ENCODE measurements around the gene FARSA. TPM values are rescaled to one million over a fixed set of nuclear protein-coding genes. Genes with fewer than 3 reads are reported as not detected.
"Not testable (repeated sequence)": the region's sequence is repeated elsewhere in the genome, so short reads cannot be mapped to it uniquely, and the experiment has no call there.

The FARSA gene
- total RNA-seq, 1 experiment from 2014 or later, result 194 TPM

DNA sequence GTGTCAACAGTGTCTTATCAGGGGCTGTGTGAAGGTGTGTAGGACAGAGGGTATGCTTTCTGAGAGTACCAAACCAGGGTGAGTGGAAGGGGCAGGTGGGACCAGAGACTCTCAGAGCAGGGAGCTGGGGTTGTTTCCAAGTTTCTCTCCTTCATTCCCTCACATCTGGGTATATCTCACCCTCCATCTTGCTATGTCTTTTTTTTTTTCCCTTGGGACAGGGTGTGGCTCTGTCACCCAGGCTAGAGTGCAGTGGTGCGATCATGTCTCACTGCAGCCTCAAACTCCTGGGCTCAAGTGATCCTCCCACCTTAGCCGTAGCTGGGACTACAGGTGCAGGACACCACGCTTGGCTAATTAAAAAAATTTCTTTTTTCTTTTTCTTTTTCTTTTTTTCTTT is 46.5 kb upstream of the FARSA start:
- no peaks in the 10 kb centered on the region for H3K4me1 ChIP-seq (ENCODE audit: insufficient read depth, low read length)
- H4K20me1 ChIP-seq (ENCODE audit: low read length), result no peaks in the 10 kb centered on the region
- ChIA-PET CTCF (no interaction called here), POLR2A (ENCODE audit: unreplicated experiment) (no interaction called here)
- no peaks in the 10 kb centered on the region for H3K79me2 ChIP-seq (ENCODE audit: low read length)
- intact Hi-C loops (cut with micrococcal nuclease), result loop anchor here (5.0 kb wide), 1 partner anchor 37 kb away; no protein-coding TSS in a partner anchor
- H3K9ac ChIP-seq (ENCODE audit: low read length), result no peak overlapping the region
- no peak overlapping the region for H3K4me3 ChIP-seq (ENCODE audit: low read length)
- H3F3A ChIP-seq (ENCODE audit: low read length, unreplicated experiment), result no peaks in the 10 kb centered on the region
- no peak overlapping the region for H2AFZ ChIP-seq (ENCODE audit: low read length)
- DNase-seq (no peak), ATAC-seq (no peak)
- no peaks in the 10 kb centered on the region for H3K36me3 ChIP-seq (ENCODE audit: low read depth, low read length)
- no peaks in the 10 kb centered on the region for H3K27me3 ChIP-seq (ENCODE audit: low read length)
- BruUV-seq (replicated peaks), result no TSS peak
- TF ChIP-seq, protein P1, sequence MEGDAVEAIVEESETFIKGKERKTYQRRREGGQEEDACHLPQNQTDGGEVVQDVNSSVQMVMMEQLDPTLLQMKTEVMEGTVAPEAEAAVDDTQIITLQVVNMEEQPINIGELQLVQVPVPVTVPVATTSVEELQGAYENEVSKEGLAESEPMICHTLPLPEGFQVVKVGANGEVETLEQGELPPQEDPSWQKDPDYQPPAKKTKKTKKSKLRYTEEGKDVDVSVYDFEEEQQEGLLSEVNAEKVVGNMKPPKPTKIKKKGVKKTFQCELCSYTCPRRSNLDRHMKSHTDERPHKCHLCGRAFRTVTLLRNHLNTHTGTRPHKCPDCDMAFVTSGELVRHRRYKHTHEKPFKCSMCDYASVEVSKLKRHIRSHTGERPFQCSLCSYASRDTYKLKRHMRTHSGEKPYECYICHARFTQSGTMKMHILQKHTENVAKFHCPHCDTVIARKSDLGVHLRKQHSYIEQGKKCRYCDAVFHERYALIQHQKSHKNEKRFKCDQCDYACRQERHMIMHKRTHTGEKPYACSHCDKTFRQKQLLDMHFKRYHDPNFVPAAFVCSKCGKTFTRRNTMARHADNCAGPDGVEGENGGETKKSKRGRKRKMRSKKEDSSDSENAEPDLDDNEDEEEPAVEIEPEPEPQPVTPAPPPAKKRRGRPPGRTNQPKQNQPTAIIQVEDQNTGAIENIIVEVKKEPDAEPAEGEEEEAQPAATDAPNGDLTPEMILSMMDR (conservative IDR thresholded peaks at IDR 0.05; ENCODE audit: low read depth, low read length), result no peak
- TF ChIP-seq EZH2phosphoT487 (IDR thresholded peaks at IDR 0.05; ENCODE audit: borderline replicate concordance, low read length) (no peak), EZH2 (IDR thresholded peaks at IDR 0.05; ENCODE audit: low read length, unreplicated experiment) (no peak)
- no peak overlapping the region for H3K27ac ChIP-seq (ENCODE audit: low read length)
- H3K9me3 ChIP-seq (ENCODE audit: low read length), result no peaks in the 10 kb centered on the region
- no peak overlapping the region for H3K4me2 ChIP-seq (ENCODE audit: low read length)
- H3K9me2 ChIP-seq (replicated peaks; ENCODE audit: low read length), result no peaks in the 10 kb centered on the region

DNA sequence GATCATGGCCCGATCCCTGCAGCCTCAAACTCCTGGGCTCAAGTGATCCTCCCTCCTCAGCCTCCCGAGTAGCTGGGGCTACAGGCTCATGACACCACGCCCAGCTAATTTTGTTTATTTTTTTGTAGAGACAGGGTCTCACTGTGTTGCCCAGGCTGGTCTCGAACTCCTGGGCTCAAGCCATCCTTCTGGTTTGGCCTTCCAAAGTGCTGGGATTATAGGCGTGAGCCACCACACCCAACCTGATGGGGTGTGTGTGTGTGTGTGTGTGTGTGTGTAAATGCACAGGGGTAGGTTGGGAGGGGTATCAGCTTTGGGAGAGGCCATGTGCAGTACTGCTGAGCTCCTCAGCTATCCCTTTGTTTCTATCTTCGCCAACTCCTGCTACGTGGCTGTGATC is 42.6 kb upstream of the FARSA start:
- H3K4me2 ChIP-seq (ENCODE audit: low read length); H3K79me2 ChIP-seq (ENCODE audit: low read length); POLR2A ChIA-PET (ENCODE audit: unreplicated experiment); ATAC-seq; H2AFZ ChIP-seq (ENCODE audit: low read length); H3F3A ChIP-seq (ENCODE audit: low read length, unreplicated experiment); H3K27ac ChIP-seq (ENCODE audit: low read length); H3K9ac ChIP-seq (ENCODE audit: low read length); H3K27me3 ChIP-seq (ENCODE audit: low read length); H3K36me3 ChIP-seq (ENCODE audit: low read depth, low read length); BruUV-seq (replicated peaks); intact Hi-C loops (cut with micrococcal nuclease); DNase-seq; H3K4me1 ChIP-seq (ENCODE audit: insufficient read depth, low read length); H4K20me1 ChIP-seq (ENCODE audit: low read length); H3K4me3 ChIP-seq (ENCODE audit: low read length); H3K9me3 ChIP-seq (ENCODE audit: low read length); H3K9me2 ChIP-seq (replicated peaks; ENCODE audit: low read length): not testable (repeated sequence)
- CTCF ChIA-PET, result interaction anchor here (0.6 to 3.0 kb wide), 5 partner anchors 11 to 285 kb away, joined by 3 to 53 read pairs (median 5); no protein-coding TSS in a partner anchor

DNA sequence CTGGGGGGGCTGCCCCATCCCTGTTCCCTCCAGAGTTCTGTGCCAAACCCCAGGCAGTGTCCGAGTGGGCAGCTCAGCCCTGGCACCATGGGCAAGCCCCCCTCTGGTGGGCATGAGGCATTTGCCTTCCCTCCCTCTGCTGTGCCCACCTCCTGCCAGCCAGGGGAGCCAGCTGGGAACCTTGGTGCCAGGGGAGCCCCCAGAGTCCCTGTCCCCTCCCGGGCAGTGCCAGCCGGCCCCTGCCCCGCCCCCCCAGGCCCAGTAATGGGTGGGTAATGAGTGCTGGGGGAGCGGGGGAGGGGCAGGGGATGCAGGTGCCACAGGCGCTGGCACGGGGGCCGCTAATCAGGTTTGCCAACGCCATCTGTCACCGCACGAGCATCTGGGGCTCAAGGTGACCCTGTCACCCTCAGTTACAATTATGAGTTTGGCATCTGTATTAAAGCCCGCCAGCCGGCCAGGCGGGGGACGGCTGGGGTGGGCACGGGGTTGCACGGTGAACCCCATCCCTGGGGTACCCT is 41.8 kb upstream of the FARSA start:
- Histone ChIP-seq H3K79me2 (ENCODE audit: low read length) (no peaks in the 10 kb centered on the region), H3K36me3 (ENCODE audit: low read depth, low read length) (no peaks in the 10 kb centered on the region), H3K4me3 (ENCODE audit: low read length) (no peak overlapping the region), H3K27ac (ENCODE audit: low read length) (no peak overlapping the region), H3K4me1 (ENCODE audit: insufficient read depth, low read length) (no peaks in the 10 kb centered on the region), H3F3A (ENCODE audit: low read length, unreplicated experiment) (no peaks in the 10 kb centered on the region), H3K27me3 (ENCODE audit: low read length) (no peaks in the 10 kb centered on the region), H4K20me1 (ENCODE audit: low read length) (no peaks in the 10 kb centered on the region), H3K9me2 (replicated peaks; ENCODE audit: low read length) (no peaks in the 10 kb centered on the region), H3K4me2 (ENCODE audit: low read length) (no peak overlapping the region), H3K9ac (ENCODE audit: low read length) (no peak overlapping the region), H2AFZ (ENCODE audit: low read length) (no peak overlapping the region), H3K9me3 (ENCODE audit: low read length) (no peaks in the 10 kb centered on the region)
- no TSS peak for BruUV-seq (replicated peaks)
- intact Hi-C loops (cut with micrococcal nuclease), result no loop called here
- no peak for DNase-seq
- ChIA-PET POLR2A (ENCODE audit: unreplicated experiment) (interaction anchor here (0.6 kb wide), 1 partner anchor 19 kb away, joined by 3 read pairs; no protein-coding TSS in a partner anchor), CTCF (interaction anchor here (0.6 to 1.1 kb wide), 2 partner anchors 10 to 55 kb away, joined by 3 to 4 read pairs; no protein-coding TSS in a partner anchor)
- no peak for TF ChIP-seq EZH2 (IDR thresholded peaks at IDR 0.05; ENCODE audit: low read length, unreplicated experiment)
- TF ChIP-seq, protein P1 (conservative IDR thresholded peaks at IDR 0.05; ENCODE audit: low read depth, low read length), result no peak
- no peak for TF ChIP-seq EZH2phosphoT487 (IDR thresholded peaks at IDR 0.05; ENCODE audit: borderline replicate concordance, low read length)
- no peak for ATAC-seq

All from PC-3 (cell line).